Fibroblast of skin of abdomen (primary cell): Measurements from ENCODE around the gene SUDS3. TPM values are rescaled to one million over a fixed set of nuclear protein-coding genes. Genes with fewer than 3 reads are reported as not detected.
"Not testable (repeated sequence)": the region's sequence is repeated elsewhere in the genome, so short reads cannot be mapped to it uniquely, and the experiment has no call there.

Source experiments
- DNase-seq: peaks from one replicate; pipeline ENCODE4 v3.0.0-alpha.2; 2013
- polyA plus RNA-seq, 2 experiments: library from polyadenylated mRNA; unstranded; fragments of 120-200 nt; gene quantifications; one replicate each; pipeline ENCODE4 v1.2.1, GENCODE V29; 2013; ENCODE audit not compliant: insufficient read length in 2 of 2

Gene SUDS3
- 21.6 TPM for polyA plus RNA-seq (2013, experiment 1 of 2; ENCODE audit: insufficient read length)
- 21.0 TPM for polyA plus RNA-seq (2013, experiment 2 of 2; ENCODE audit: insufficient read length)

- peak; percentile 72 for DNase-seq
Measured at GRCh38 chr12:118376089-118377020, at the start of gene SUDS3. Gene SUDS3, plus strand, starts transcription at chr12:118376555. Its CDS starts 137 bp downstream, at chr12:118376692.

GRCh38 chr12:118326991-118327390, 49.4 kb upstream of the SUDS3 start:
- DNase-seq: peak; percentile 42

- DNase-seq: no peak
Measured at GRCh38 chr12:118327391-118327790, 49.0 kb upstream of the SUDS3 start.

- no peak for DNase-seq
Measured at GRCh38 chr12:118328486-118329330, 47.6 kb upstream of the SUDS3 start.

GRCh38 chr12:118330421-118331018, 45.8 kb upstream of the SUDS3 start:
- DNase-seq: peak; percentile 52

- peak; percentile 44 for DNase-seq
Measured at GRCh38 chr12:118332511-118332910, 43.8 kb upstream of the SUDS3 start.

- DNase-seq: no peak
Measured at GRCh38 chr12:118334241-118334640, 42.1 kb upstream of the SUDS3 start.

- DNase-seq: no peak
Measured at GRCh38 chr12:118334939-118335567, 41.3 kb upstream of the SUDS3 start.

GRCh38 chr12:118336123-118336522, 40.2 kb upstream of the SUDS3 start:
- no peak for DNase-seq

GRCh38 chr12:118337194-118337838, 39.0 kb upstream of the SUDS3 start:
- peak; percentile 30 for DNase-seq

GRCh38 chr12:118342090-118342489, 34.3 kb upstream of the SUDS3 start:
- DNase-seq: no peak

GRCh38 chr12:118344829-118345228, 31.5 kb upstream of the SUDS3 start:
- DNase-seq: no peak

GRCh38 chr12:118345355-118345754, 31.0 kb upstream of the SUDS3 start:
- DNase-seq: no peak

GRCh38 chr12:118346895-118347294, 29.5 kb upstream of the SUDS3 start:
- no peak for DNase-seq

- DNase-seq: no peak
Measured at GRCh38 chr12:118347916-118348315, 28.4 kb upstream of the SUDS3 start.

GRCh38 chr12:118350908-118351559, 25.3 kb upstream of the SUDS3 start:
- no peak for DNase-seq

GRCh38 chr12:118353721-118354120, 22.6 kb upstream of the SUDS3 start:
- no peak for DNase-seq

- not testable (repeated sequence) for DNase-seq
Measured at GRCh38 chr12:118354503-118354902, 21.9 kb upstream of the SUDS3 start.

- DNase-seq: no peak
Measured at GRCh38 chr12:118354903-118355302, 21.5 kb upstream of the SUDS3 start.

GRCh38 chr12:118355843-118356242, 20.5 kb upstream of the SUDS3 start:
- DNase-seq: no peak

- peak; percentile 84 for DNase-seq
Measured at GRCh38 chr12:118356809-118357256, 19.5 kb upstream of the SUDS3 start.
